HG03175 (cell line): Measurements from ENCODE around the gene ARL4A.
A peak's percentile ranks its signal among the peaks of the same experiment; 100 is the strongest.
"Not testable (repeated sequence)": the region's sequence is repeated elsewhere in the genome, so short reads cannot be mapped to it uniquely, and the experiment has no call there.

Experiments
- ATAC-seq: cut with Tn5 transposase; IDR thresholded peaks from one replicate; pipeline ENCODE4 v1.9.1; 2021; ENCODE audit warnings: mild to moderate bottlenecking, moderate library complexity; ENCODE audit not compliant: unreplicated experiment

ARL4A gene

GRCh38 chr7:12661581-12661980, 25.9 kb upstream of the ARL4A start:
- ATAC-seq: no peak

GRCh38 chr7:12670000-12670729, 17.3 kb upstream of the ARL4A start:
- ATAC-seq: no peak

DNA sequence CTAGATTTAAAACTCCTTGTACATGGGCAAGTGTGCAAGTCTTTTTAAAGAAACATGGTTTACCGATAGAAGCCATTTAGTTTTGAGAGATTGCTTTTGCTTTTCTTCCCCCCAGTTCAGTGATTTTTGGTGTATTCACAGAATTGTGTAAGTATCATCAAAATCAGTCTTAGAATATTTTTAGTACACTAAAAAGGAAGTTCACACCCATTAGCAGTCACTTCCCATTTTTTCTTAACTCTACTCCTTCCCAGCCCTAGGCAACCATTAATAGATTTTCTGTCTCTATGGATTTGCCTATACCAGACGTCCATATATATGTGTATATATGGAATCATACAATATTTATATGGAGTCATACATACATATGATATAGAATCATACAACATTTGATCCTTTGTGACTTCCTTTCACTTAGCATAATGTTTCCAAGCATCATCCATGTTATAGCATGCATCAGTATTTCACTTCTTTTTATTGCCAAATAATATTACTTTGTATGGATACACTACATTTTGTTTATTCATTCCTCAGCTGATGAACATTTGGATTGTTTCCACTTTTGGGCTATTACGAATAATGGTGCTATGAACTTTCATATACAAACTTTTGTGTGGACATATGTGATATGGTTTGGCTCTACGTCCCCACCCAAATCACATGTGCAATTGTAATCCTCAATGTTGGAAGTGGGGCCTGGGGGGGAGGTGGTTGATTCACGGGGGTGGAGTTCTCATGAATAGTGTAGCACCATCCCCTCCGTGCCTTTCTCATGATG, 16.5 kb upstream of the ARL4A start:
- ATAC-seq: no peak

DNA sequence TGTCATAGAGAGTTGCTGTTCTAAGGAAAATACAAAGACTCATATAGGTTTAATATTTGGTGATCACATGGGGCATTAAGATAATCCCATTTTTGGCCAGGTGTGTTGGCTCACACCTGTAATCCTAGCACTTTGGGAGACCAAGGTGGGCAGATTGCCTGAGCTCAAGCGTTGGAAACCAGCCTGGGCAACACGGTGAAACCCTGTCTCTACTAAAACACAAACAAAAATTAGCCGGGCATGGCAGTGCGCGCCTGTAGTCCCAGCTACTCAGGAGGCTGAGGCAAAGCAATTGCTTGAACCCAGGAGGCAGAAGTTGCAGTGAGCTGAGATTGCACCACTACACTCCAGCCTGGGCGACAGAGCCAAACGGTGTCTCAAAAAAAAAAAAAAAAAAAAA, 14.0 kb upstream of the ARL4A start:
- ATAC-seq: not testable (repeated sequence)

- ATAC-seq: no peak
Measured at GRCh38 chr7:12674053-12674452, 13.4 kb upstream of the ARL4A start.

GRCh38 chr7:12674861-12675260, 12.6 kb upstream of the ARL4A start:
- ATAC-seq: peak; percentile 70

GRCh38 chr7:12683678-12684585, 3.5 kb upstream of the ARL4A start:
- ATAC-seq: no peak

- ATAC-seq: no peak
Measured at GRCh38 chr7:12684733-12685132, 2.7 kb upstream of the ARL4A start.

DNA sequence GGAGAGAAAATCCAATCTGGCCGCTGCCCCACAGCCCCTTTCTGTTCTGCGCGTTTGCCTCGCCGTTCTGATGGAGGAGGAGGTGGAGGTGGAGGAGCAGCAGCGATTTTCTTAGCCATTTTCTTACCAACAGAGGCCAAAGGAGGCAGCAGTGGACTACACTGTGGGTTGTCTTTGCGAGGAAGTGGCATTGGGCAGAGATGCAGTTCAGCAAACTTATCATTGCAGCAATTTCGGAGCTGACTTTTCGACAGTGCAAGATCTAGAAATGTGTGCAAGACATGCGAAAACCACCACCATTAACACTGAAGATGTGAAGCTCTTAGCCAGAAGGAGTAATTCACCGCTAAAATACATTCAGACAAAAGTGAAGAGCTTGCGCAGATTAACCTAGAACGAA, 1.9 kb upstream of the ARL4A start:
- ATAC-seq: no peak

DNA sequence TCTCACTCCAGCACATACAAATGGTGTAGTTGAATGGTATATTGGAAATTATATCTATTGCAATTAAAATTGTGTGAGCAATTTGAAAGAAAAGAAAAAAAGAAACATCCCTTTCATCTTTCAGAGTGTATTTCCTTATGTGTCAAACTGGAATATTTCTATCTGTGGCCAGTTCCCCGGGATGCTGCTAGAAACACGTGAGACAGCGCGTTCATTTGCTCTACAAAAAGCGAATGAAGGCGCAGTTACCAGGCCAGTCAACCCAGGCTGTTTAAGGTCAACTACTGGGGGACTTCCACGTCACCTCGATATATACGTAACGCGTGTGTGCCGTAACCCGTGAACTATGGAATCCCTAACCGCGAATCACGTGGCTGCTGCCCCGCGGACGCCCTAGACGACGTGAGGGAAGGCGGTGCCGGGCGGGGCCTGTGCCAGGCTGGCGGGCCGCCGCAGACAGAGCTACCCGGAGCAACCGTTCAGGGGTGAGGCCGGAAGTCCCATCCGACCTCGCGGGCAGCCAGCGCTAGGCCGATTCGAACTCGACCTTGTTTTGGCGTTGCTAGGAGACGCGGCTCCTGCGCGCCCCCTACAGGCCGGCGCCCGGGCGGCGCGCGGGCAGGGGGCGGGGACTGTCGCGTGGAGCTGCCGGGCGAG, 1.1 kb upstream of the ARL4A start:
- ATAC-seq: peak; percentile 86

GRCh38 chr7:12687718-12688171, 312 bp downstream of the ARL4A start:
- ATAC-seq: no peak

DNA sequence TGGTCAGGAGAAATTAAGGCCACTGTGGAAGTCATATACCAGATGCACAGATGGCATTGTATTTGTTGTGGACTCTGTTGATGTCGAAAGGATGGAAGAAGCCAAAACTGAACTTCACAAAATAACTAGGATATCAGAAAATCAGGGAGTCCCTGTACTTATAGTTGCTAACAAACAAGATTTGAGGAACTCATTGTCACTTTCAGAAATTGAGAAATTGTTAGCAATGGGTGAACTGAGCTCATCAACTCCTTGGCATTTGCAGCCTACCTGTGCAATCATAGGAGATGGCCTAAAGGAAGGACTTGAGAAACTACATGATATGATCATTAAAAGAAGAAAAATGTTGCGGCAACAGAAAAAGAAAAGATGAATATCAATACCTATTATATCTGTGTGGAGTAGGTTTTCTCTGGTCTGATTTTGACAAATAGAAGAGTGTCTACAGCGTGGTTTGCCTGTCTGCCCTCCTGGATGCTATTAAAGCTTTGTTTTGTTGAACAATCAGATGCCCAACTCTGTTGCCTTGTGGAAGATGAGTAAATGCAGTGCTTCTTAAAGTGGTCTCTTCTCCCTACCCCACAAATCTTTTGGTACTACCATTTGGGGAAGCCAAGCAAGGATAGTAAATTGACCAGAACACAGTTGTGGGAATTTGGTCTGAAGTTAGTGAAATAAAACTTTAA, 1.2 kb downstream of the ARL4A start:
- not testable (repeated sequence) for ATAC-seq

DNA sequence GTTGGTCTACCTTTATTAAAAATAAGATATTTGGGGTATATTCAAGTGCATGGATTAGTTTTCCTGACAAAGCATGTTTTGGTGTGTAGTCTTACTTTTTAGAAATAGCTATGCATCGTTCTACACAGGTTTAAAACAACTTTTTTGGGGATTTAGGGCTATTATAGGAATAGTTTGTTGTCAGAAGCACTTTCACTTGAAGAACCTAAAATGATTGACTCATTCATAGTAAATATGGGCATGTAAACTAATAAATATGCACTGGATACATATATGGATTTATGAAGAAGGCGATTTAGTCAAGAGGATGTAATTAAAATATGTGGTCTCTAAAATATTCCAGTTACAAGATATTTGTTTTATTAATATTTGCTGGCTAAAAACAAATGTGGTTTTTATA, 2.0 kb downstream of the ARL4A start:
- no peak for ATAC-seq

GRCh38 chr7:12690041-12690878, 2.8 kb downstream of the ARL4A start:
- no peak for ATAC-seq

GRCh38 chr7:12691388-12691787, 4.0 kb downstream of the ARL4A start:
- not testable (repeated sequence) for ATAC-seq

DNA sequence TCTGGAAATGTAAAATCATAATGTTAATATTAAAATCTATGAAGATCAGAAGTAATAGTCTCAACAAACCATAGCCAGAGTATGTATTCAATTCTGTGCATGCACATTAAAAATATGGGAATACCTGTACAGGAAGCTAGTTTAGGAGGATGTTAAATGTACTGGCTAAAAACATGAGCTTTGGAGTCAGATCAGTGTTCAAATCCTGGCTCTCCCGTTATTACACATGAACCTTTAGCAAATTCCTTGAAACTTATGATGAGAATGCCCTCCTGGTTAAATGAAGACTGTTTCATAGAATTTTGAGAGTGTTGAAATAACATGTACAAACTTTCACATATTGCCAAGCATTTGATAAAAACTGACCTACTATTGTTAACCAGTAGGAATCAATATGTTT, 4.6 kb downstream of the ARL4A start:
- ATAC-seq: no peak

- ATAC-seq: no peak
Measured at GRCh38 chr7:12692479-12693259, 5.2 kb downstream of the ARL4A start.

- ATAC-seq: no peak
Measured at GRCh38 chr7:12694817-12695216, 7.4 kb downstream of the ARL4A start.
